Measurements from ENCODE around the gene SEZ6L2.

Gene SEZ6L2

GRCh38 chr16:29821643-29822115 lies 77.7 kb downstream of the SEZ6L2 start:
- no peak for DNase-seq (ENCODE audit: low spot score)
